ENCODE data around the gene ARHGAP8.
"Not testable (repeated sequence)": the region's sequence is repeated elsewhere in the genome, so short reads cannot be mapped to it uniquely, and the experiment has no call there.

Gene ARHGAP8

GRCh38 chr22:44782363-44782963, 30.1 kb downstream of the ARHGAP8 start:
- Histone ChIP-seq H3K4me1 (ENCODE audit: insufficient read depth, low read length) (peaks cover 3% of the 10 kb centered on the region; the same call in 1 of the 2 replicates), H3K9ac (ENCODE audit: low read depth, low read length) (no peak overlapping the region), H3K36me3 (ENCODE audit: insufficient read depth, low read length) (peaks cover 4% of the 10 kb centered on the region; the same call in 1 of the 2 replicates)

GRCh38 chr22:44783091-44783490, 30.7 kb downstream of the ARHGAP8 start:
- Histone ChIP-seq H3K9me3 (ENCODE audit: control insufficient read depth, insufficient read depth, low read length) (no peaks in the 10 kb centered on the region), H3K9ac (ENCODE audit: low read depth, low read length) (no peak overlapping the region), H3K36me3 (ENCODE audit: insufficient read depth, low read length) (peaks cover 4% of the 10 kb centered on the region; the same call in 1 of the 2 replicates), H3K4me1 (ENCODE audit: insufficient read depth, low read length) (peaks cover 3% of the 10 kb centered on the region; the same call in 1 of the 2 replicates)

More at GRCh38 chr22:44782363-44782963, 30.1 kb downstream of the ARHGAP8 start:
- H3K9me3 ChIP-seq (ENCODE audit: control insufficient read depth, insufficient read depth, low read length) = no peaks in the 10 kb centered on the region

- H3K36me3 ChIP-seq (ENCODE audit: insufficient read depth, low read length) = peaks cover 4% of the 10 kb centered on the region; the same call in 1 of the 2 replicates
- H3K9ac ChIP-seq (ENCODE audit: low read depth, low read length) = no peak overlapping the region
- no peaks in the 10 kb centered on the region for H3K9me3 ChIP-seq (ENCODE audit: control insufficient read depth, insufficient read depth, low read length)
- H3K4me1 ChIP-seq (ENCODE audit: insufficient read depth, low read length) = peaks cover 3% of the 10 kb centered on the region; the same call in 1 of the 2 replicates
Observed at GRCh38 chr22:44783581-44783980, 31.2 kb downstream of the ARHGAP8 start.

- no peak overlapping the region for H3K9ac ChIP-seq (ENCODE audit: low read depth, low read length)
- peaks cover 4% of the 10 kb centered on the region; the same call in 1 of the 2 replicates for H3K36me3 ChIP-seq (ENCODE audit: insufficient read depth, low read length)
- H3K4me1 ChIP-seq (ENCODE audit: insufficient read depth, low read length) = peaks cover 3% of the 10 kb centered on the region; the same call in 1 of the 2 replicates
- no peaks in the 10 kb centered on the region for H3K9me3 ChIP-seq (ENCODE audit: control insufficient read depth, insufficient read depth, low read length)
Observed at GRCh38 chr22:44786136-44786535, 33.8 kb downstream of the ARHGAP8 start.

- Histone ChIP-seq H3K4me1 (ENCODE audit: insufficient read depth, low read length) (peaks cover 3% of the 10 kb centered on the region; the same call in 1 of the 2 replicates), H3K9me3 (ENCODE audit: control insufficient read depth, insufficient read depth, low read length) (no peaks in the 10 kb centered on the region), H3K36me3 (ENCODE audit: insufficient read depth, low read length) (peaks cover 4% of the 10 kb centered on the region; the same call in 1 of the 2 replicates), H3K9ac (ENCODE audit: low read depth, low read length) (no peak overlapping the region)
Observed at GRCh38 chr22:44786610-44787009, 34.2 kb downstream of the ARHGAP8 start.

- H3K4me1 ChIP-seq (ENCODE audit: insufficient read depth, low read length) = peaks cover 3% of the 10 kb centered on the region; the same call in 1 of the 2 replicates
- H3K9me3 ChIP-seq (ENCODE audit: control insufficient read depth, insufficient read depth, low read length) = no peaks in the 10 kb centered on the region
- no peak overlapping the region for H3K9ac ChIP-seq (ENCODE audit: low read depth, low read length)
- peaks cover 4% of the 10 kb centered on the region; the same call in 1 of the 2 replicates for H3K36me3 ChIP-seq (ENCODE audit: insufficient read depth, low read length)
Observed at GRCh38 chr22:44787832-44788231, 35.5 kb downstream of the ARHGAP8 start.

- H3K9me3 ChIP-seq (ENCODE audit: control insufficient read depth, insufficient read depth, low read length) = no peaks in the 10 kb centered on the region
- H3K4me1 ChIP-seq (ENCODE audit: insufficient read depth, low read length) = peaks cover 25% of the 10 kb centered on the region
- H3K9ac ChIP-seq (ENCODE audit: low read depth, low read length) = no peak overlapping the region
- H3K36me3 ChIP-seq (ENCODE audit: insufficient read depth, low read length) = no peaks in the 10 kb centered on the region
Observed at GRCh38 chr22:44793106-44793505, 40.7 kb downstream of the ARHGAP8 start.

GRCh38 chr22:44793506-44794172, 41.3 kb downstream of the ARHGAP8 start:
- H3K4me1 ChIP-seq (ENCODE audit: insufficient read depth, low read length) = peaks cover 25% of the 10 kb centered on the region
- H3K9me3 ChIP-seq (ENCODE audit: control insufficient read depth, insufficient read depth, low read length) = no peaks in the 10 kb centered on the region
- H3K36me3 ChIP-seq (ENCODE audit: insufficient read depth, low read length) = no peaks in the 10 kb centered on the region
- no peak overlapping the region for H3K9ac ChIP-seq (ENCODE audit: low read depth, low read length)

GRCh38 chr22:44795701-44796630, 43.6 kb downstream of the ARHGAP8 start:
- Histone ChIP-seq H3K9ac (ENCODE audit: low read depth, low read length) (no peak overlapping the region), H3K36me3 (ENCODE audit: insufficient read depth, low read length) (no peaks in the 10 kb centered on the region), H3K9me3 (ENCODE audit: control insufficient read depth, insufficient read depth, low read length) (no peaks in the 10 kb centered on the region), H3K4me1 (ENCODE audit: insufficient read depth, low read length) (peaks cover 25% of the 10 kb centered on the region)

GRCh38 chr22:44797181-44797725, 44.9 kb downstream of the ARHGAP8 start:
- peaks cover 25% of the 10 kb centered on the region for H3K4me1 ChIP-seq (ENCODE audit: insufficient read depth, low read length)
- H3K36me3 ChIP-seq (ENCODE audit: insufficient read depth, low read length) = no peaks in the 10 kb centered on the region
- H3K9ac ChIP-seq (ENCODE audit: low read depth, low read length) = no peak overlapping the region
- no peaks in the 10 kb centered on the region for H3K9me3 ChIP-seq (ENCODE audit: control insufficient read depth, insufficient read depth, low read length)

GRCh38 chr22:44799077-44799945, 46.9 kb downstream of the ARHGAP8 start:
- no peak overlapping the region for H3K9ac ChIP-seq (ENCODE audit: low read depth, low read length)
- no peaks in the 10 kb centered on the region for H3K36me3 ChIP-seq (ENCODE audit: insufficient read depth, low read length)
- peaks cover 25% of the 10 kb centered on the region for H3K4me1 ChIP-seq (ENCODE audit: insufficient read depth, low read length)
- no peaks in the 10 kb centered on the region for H3K9me3 ChIP-seq (ENCODE audit: control insufficient read depth, insufficient read depth, low read length)

- not testable (repeated sequence) for H3K9me3 ChIP-seq (ENCODE audit: control insufficient read depth, insufficient read depth, low read length); H3K9ac ChIP-seq (ENCODE audit: low read depth, low read length); H3K36me3 ChIP-seq (ENCODE audit: insufficient read depth, low read length)
- peaks cover 24% of the 10 kb centered on the region for H3K4me1 ChIP-seq (ENCODE audit: insufficient read depth, low read length)
Observed at GRCh38 chr22:44799946-44800634, 47.7 kb downstream of the ARHGAP8 start.

- no peaks in the 10 kb centered on the region for H3K36me3 ChIP-seq (ENCODE audit: insufficient read depth, low read length)
- H3K9me3 ChIP-seq (ENCODE audit: control insufficient read depth, insufficient read depth, low read length) = no peaks in the 10 kb centered on the region
- H3K9ac ChIP-seq (ENCODE audit: low read depth, low read length) = no peak overlapping the region
- peaks cover 10% of the 10 kb centered on the region for H3K4me1 ChIP-seq (ENCODE audit: insufficient read depth, low read length)
Observed at GRCh38 chr22:44801476-44801875, 49.1 kb downstream of the ARHGAP8 start.
